Transverse colon (tissue), 4 donors: ENCODE results near the gene NUBP1. TPM values are rescaled to one million over a fixed set of nuclear protein-coding genes. Genes with fewer than 3 reads are reported as not detected.

Experiments used
- DNase-seq: peaks from one replicate; pipeline ENCODE4 v3.0.0-alpha.2; 2019
- H3K27ac ChIP-seq, 4 donors: fragments of 200-600 bp; sonication (generic); 2 replicates each; pipeline ENCODE4 v1.5.1; 2016 to 2018; ENCODE audit warnings: inconsistent platforms in 4 of 4
- H3K27me3 ChIP-seq: fragments of 200-600 bp; sonication (generic); 2 replicates; pipeline ENCODE4 v1.5.1; 2017; ENCODE audit warnings: inconsistent platforms
- H3K36me3 ChIP-seq, 4 donors: fragments of 200-600 bp; sonication (generic); 2 replicates each; pipeline ENCODE4 v1.5.1; 2017 to 2019; ENCODE audit warnings: inconsistent platforms in 4 of 4
- H3K4me1 ChIP-seq, 4 donors: fragments of 200-600 bp; sonication (generic); 2 replicates each; pipeline ENCODE4 v1.5.1; 2017 to 2020; ENCODE audit warnings: inconsistent platforms in 4 of 4
- H3K4me3 ChIP-seq, 4 donors: fragments of 200-600 bp; sonication (generic); 1 replicate in 1 of 4; 2 replicates in 3 of 4; pipeline versions ENCODE4 v1.5.1 to v1.6.1; 2017 to 2019; ENCODE audit warnings: inconsistent platforms in 4 of 4
- H3K9me3 ChIP-seq, 2 donors: fragments of 200-600 bp; sonication (generic); 2 replicates each; pipeline ENCODE4 v1.5.1; 2017 to 2019; ENCODE audit warnings: inconsistent platforms in 2 of 2
- EP300 ChIP-seq: sonication (generic); formaldehyde crosslinking; IDR thresholded peaks from one replicate; pipeline ENCODE4 v1.6.1; 2017; ENCODE audit warnings: antibody characterized with exemption, low read depth
- POLR2A ChIP-seq: fragments of 450-650 bp; IDR thresholded peaks from one replicate; pipeline ENCODE4 v1.6.1; 2016; ENCODE audit warnings: antibody characterized with exemption, mild to moderate bottlenecking, moderate library complexity
- POLR2AphosphoS5 ChIP-seq, 3 donors: sonication (generic); formaldehyde crosslinking; IDR thresholded peaks; one replicate each; pipeline ENCODE4 v1.6.1; 2016; ENCODE audit warnings: antibody characterized with exemption in 3 of 3
- WGBS, 2 donors: methylation state at CpG; one replicate each; pipeline ENCODE4 v1.1.5; 2018; ENCODE audit warnings: low coverage in 1 of 2; 5-methylcytosine and 5-hydroxymethylcytosine counted together
- in situ Hi-C, 4 donors: fragments of 200-750 bp; cut with MboI; loops; one replicate each; pipeline versions ENCODE4 v1.15.0 to v1.15.1; 2017; ENCODE audit warnings: low sequenced_read_pairs in 3 of 4, low pct_ligation_motif_present in 1 of 4, low pct_unique_long_range_greater_than_20kb in 1 of 4
- intact Hi-C: fragments of 100-400 bp; cut with DNase I; formaldehyde crosslinking; loops from one replicate; pipeline ENCODE4 v1.15.1; 2023; ENCODE audit warnings: low total_unique reads
- total RNA-seq, 4 donors: library from RNA; depleted of rRNA; stranded (reverse); fragments of >200 nt; gene quantifications; one replicate each; pipeline ENCODE4 v1.1.0, GENCODE V29; 2016
- TF ChIP-seq, protein P1 (sequence below), 5 experiments: fragments of 200-600 bp in 3 of 5; fragments of 450-650 bp in 2 of 5; sonication (generic) in 3 of 5; IDR thresholded peaks; 1 replicate in 2 of 5; 2 replicates in 3 of 5; pipeline ENCODE4 v1.5.1; 2016 to 2017; ENCODE audit warnings: antibody characterized with exemption in 5 of 5, inconsistent platforms in 3 of 5, mild to moderate bottlenecking in 2 of 5, moderate library complexity in 1 of 5

NUBP1 gene
- total RNA-seq, 4 donors from 2014 or later = 11.6 to 23.8 (median 22.5) TPM

DNA sequence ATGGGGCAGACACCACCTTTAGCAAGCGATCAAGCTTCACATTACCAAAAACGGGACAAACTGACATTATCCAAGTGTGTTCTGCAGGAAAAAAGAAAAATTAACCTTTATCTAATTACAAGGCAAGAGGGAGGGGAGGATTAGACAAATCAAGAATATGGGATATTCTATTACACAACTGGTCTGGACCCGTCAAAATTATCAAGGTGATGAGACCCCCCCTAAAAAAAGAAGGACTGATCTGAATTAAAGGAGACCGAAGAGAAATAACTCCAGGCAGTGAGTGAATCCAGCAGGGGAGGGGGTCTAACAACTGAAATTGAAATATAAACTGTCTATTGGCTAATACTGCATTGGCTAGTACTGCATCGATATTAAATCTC is 424 bp upstream of the NUBP1 start:
- Histone ChIP-seq H3K9me3 (no peaks in the 10 kb centered on the region), H3K36me3 (peaks cover 0 to 8% (median 3%) of the 10 kb centered on the region in 4 donors), H3K4me1 (peaks cover 5 to 29% (median 19%) of the 10 kb centered on the region in 4 donors), H3K27me3 (no peaks in the 10 kb centered on the region), H3K27ac (peak overlapping the region; percentile 88 to 98 (median 92)), H3K4me3 (peak overlapping the region in 3 of 4 donors; percentile 49 to 61 (median 54))
- intact Hi-C loops (loop anchor here (10.0 kb wide), 1 partner anchor 172 kb away; no protein-coding TSS in a partner anchor), in situ Hi-C loops (loop anchor here in 3 of 4 donors (10.0 to 25.0 kb wide), 4 partner anchors 182 to 1606 kb away; no protein-coding TSS in a partner anchor)
- no peak for DNase-seq
- WGBS, 2 donors = 23 to 27% methylated on average over 5 of the region's 5 CpGs
- TF ChIP-seq, protein P1, sequence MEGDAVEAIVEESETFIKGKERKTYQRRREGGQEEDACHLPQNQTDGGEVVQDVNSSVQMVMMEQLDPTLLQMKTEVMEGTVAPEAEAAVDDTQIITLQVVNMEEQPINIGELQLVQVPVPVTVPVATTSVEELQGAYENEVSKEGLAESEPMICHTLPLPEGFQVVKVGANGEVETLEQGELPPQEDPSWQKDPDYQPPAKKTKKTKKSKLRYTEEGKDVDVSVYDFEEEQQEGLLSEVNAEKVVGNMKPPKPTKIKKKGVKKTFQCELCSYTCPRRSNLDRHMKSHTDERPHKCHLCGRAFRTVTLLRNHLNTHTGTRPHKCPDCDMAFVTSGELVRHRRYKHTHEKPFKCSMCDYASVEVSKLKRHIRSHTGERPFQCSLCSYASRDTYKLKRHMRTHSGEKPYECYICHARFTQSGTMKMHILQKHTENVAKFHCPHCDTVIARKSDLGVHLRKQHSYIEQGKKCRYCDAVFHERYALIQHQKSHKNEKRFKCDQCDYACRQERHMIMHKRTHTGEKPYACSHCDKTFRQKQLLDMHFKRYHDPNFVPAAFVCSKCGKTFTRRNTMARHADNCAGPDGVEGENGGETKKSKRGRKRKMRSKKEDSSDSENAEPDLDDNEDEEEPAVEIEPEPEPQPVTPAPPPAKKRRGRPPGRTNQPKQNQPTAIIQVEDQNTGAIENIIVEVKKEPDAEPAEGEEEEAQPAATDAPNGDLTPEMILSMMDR (IDR thresholded peaks at IDR 0.05) = no peak
- TF ChIP-seq POLR2AphosphoS5 (IDR thresholded peaks at IDR 0.05) (no peak), EP300 (no peak), POLR2A (no peak)

DNA sequence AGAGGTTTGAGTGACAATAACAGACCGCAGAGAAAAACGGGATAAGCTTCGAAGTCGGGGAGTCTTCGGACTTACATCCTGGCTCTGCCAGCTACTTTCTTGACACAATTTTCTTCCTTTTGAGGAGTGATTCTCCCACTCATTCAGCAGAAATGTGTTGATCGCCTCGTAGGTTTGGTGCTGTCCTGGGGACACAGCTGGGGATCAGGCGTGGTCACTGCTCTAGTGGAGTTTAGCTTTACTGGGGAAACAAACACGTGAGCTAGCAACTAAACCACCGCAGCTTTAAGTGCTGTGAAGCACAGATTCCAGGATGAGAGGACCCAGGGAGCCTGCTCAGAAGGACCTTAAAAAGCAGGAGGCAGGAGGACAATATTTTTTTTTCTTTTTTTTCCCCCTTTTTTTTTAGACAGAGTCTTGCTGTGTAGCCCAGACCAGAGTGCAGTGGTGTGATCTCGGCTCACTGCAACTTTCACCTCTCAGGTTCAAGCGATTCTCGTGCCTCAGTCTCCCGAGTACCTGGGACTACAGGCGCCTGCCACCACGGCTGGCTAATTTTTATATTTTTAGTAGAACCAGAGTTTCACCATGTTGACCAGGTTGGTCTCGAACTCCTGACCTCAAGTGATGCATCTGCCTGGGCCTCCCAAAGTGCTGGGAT is 858 bp downstream of the NUBP1 start:
- TF ChIP-seq EP300 (no peak), POLR2A (no peak)
- Histone ChIP-seq H3K36me3 (peaks cover 0 to 9% (median 4%) of the 10 kb centered on the region in 4 donors), H3K4me3 (peak overlapping the region in 3 of 4 donors; percentile 49 to 61 (median 54)), H3K9me3 (no peaks in the 10 kb centered on the region), H3K27me3 (no peaks in the 10 kb centered on the region), H3K4me1 (peaks cover 5 to 21% (median 15%) of the 10 kb centered on the region in 4 donors), H3K27ac (peak overlapping the region; percentile 88 to 98 (median 92))
- no peak for DNase-seq
- in situ Hi-C loops = loop anchor here in 3 of 4 donors (10.0 to 25.0 kb wide), 4 partner anchors 180 to 1607 kb away; no protein-coding TSS in a partner anchor
- intact Hi-C loops = loop anchor here (10.0 kb wide), 1 partner anchor 170 kb away; no protein-coding TSS in a partner anchor
- WGBS, 2 donors = 10 to 40% methylated on average over 3 to 17 of the region's 17 CpGs

DNA sequence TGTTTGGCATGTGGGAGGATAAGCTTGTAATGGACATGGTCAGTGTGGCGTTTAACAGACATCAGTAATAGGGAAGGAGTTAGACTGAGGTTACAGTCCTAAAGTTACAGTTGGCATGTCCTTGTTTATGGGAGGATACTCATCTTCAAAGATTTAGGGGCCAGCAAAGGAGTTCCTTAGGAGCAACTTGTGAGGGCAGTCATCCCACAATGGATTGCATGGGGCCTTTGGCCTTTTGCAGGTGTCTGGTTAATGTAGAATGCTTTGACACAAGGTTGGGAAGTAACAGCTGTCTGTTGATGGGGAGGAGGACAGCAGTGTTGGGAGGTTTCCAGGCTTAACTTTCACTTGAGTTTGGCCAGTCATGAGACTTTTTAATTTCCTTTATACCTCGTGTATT is 2.2 kb downstream of the NUBP1 start:
- Histone ChIP-seq H3K36me3 (peaks cover 0 to 17% (median 4%) of the 10 kb centered on the region in 4 donors), H3K27ac (peak overlapping the region in 2 of 4 donors; percentile 91 to 98), H3K4me3 (no peak overlapping the region), H3K27me3 (no peaks in the 10 kb centered on the region), H3K9me3 (no peaks in the 10 kb centered on the region), H3K4me1 (peaks cover 5 to 28% (median 15%) of the 10 kb centered on the region in 4 donors)
- WGBS, 2 donors = 50 to 60% methylated on average over 2 of the region's 2 CpGs
- intact Hi-C loops = loop anchor here (10.0 kb wide), 1 partner anchor 169 kb away; no protein-coding TSS in a partner anchor
- TF ChIP-seq EP300 = no peak
- no peak for TF ChIP-seq POLR2A
- TF ChIP-seq POLR2AphosphoS5 (IDR thresholded peaks at IDR 0.05) = no peak
- TF ChIP-seq, protein P1 (IDR thresholded peaks at IDR 0.05) = no peak
- in situ Hi-C loops = loop anchor here in 3 of 4 donors (10.0 to 25.0 kb wide), 4 partner anchors 179 to 1609 kb away; no protein-coding TSS in a partner anchor
- DNase-seq = no peak

DNA sequence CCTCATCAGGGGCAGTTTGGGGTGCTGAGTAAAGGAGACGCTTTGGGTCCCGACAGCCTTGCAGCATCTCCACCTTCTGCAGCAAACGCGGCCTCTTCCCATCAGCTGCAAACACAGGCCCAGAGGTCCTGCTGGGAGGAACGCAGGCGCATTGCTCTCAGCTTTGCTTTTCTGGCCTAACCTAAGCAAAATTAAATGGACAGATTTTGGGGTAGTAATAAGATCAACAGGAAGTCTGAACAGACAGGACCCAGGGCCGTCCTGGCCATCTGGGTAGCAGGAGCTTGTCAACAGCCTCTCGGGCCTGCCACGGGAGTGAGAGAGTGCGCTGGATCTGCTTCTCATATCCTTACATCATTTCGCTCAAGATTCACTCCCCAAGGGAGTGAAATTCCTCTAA is 7.2 kb downstream of the NUBP1 start:
- intact Hi-C loops (no loop called here), in situ Hi-C loops (loop anchor here in 3 of 4 donors (10.0 to 25.0 kb wide), 3 partner anchors 112 to 164 kb away; no protein-coding TSS in a partner anchor)
- no peak for DNase-seq
- no peak for TF ChIP-seq EP300
- no peak for TF ChIP-seq POLR2AphosphoS5 (IDR thresholded peaks at IDR 0.05)
- TF ChIP-seq, protein P1 (IDR thresholded peaks at IDR 0.05) = no peak
- no peak for TF ChIP-seq POLR2A
- Histone ChIP-seq H3K27me3 (no peaks in the 10 kb centered on the region), H3K27ac (peak overlapping the region in 2 of 4 donors; percentile 1 to 12), H3K36me3 (peaks cover 0 to 17% (median 4%) of the 10 kb centered on the region in 4 donors), H3K4me1 (peaks cover 0 to 8% (median 0%) of the 10 kb centered on the region in 4 donors), H3K9me3 (no peaks in the 10 kb centered on the region), H3K4me3 (no peak overlapping the region)
- WGBS, 2 donors = 79% methylated on average over 11 of the region's 11 CpGs; no CpG with 5 or more reads in 1 of the 2 donors
